22Rv1 (cell line): ENCODE results near the gene NEUROD1.
A peak's percentile ranks its signal among the peaks of the same experiment; 100 is the strongest.

Experiments used
- H3K27ac ChIP-seq: fragments of 450-650 bp; 2 replicates; pipeline ENCODE4 v1.5.1; 2017
- CTCF ChIP-seq: fragments of 450-650 bp; IDR thresholded peaks from 2 replicates; pipeline ENCODE4 v1.5.1; 2017; ENCODE audit warnings: mild to moderate bottlenecking
- ZFX ChIP-seq: fragments of 450-650 bp; IDR thresholded peaks from 2 replicates; pipeline ENCODE4 v1.6.1; 2017; ENCODE audit warnings: antibody characterized with exemption, borderline replicate concordance

Gene NEUROD1

GRCh38 chr2:181662287-181662686 lies 18.0 kb downstream of the NEUROD1 start:
- no peak for TF ChIP-seq ZFX
- TF ChIP-seq CTCF, result no peak

GRCh38 chr2:181660181-181660580 lies 20.1 kb downstream of the NEUROD1 start:
- TF ChIP-seq CTCF (no peak), ZFX (no peak)
- H3K27ac ChIP-seq, result no peak overlapping the region

More at GRCh38 chr2:181662287-181662686, 18.0 kb downstream of the NEUROD1 start:
- H3K27ac ChIP-seq, result no peak overlapping the region

- H3K27ac ChIP-seq, result no peak overlapping the region
- no peak for TF ChIP-seq ZFX
- no peak for TF ChIP-seq CTCF
Observed at GRCh38 chr2:181658444-181658843, 21.9 kb downstream of the NEUROD1 start.

GRCh38 chr2:181657379-181657778 lies 22.9 kb downstream of the NEUROD1 start:
- no peak overlapping the region for H3K27ac ChIP-seq
- no peak for TF ChIP-seq CTCF
- TF ChIP-seq ZFX, result no peak

- no peak within 1 kb of the TSS for H3K27ac ChIP-seq
- TF ChIP-seq ZFX (no peak), CTCF (peak; percentile 2; the same call in 1 of the 2 replicates)
Observed at GRCh38 chr2:181656450-181657291, 23.6 kb downstream of the NEUROD1 start, which contains the start of gene CERKL. Gene CERKL, minus strand, starts transcription at chr2:181657105. Its CDS starts 99 bp downstream, at chr2:181657006.

- H3K27ac ChIP-seq, result no peak overlapping the region
- TF ChIP-seq ZFX, result no peak
- TF ChIP-seq CTCF, result no peak
Observed at GRCh38 chr2:181655519-181655918, 24.8 kb downstream of the NEUROD1 start.

GRCh38 chr2:181649436-181649979 lies 30.8 kb downstream of the NEUROD1 start:
- TF ChIP-seq CTCF, result no peak
- TF ChIP-seq ZFX, result no peak
- H3K27ac ChIP-seq, result no peak overlapping the region
